Sigmoid colon (tissue), 7 donors: Measurements from ENCODE around the gene LRIT1. TPM values are rescaled to one million over a fixed set of nuclear protein-coding genes. Genes with fewer than 3 reads are reported as not detected.

Source experiments
- DNase-seq: peaks from one replicate; pipeline ENCODE4 v3.0.0-alpha.2; 2019
- H3K27ac ChIP-seq, 4 donors: fragments of 200-600 bp; sonication (generic); one replicate each; pipeline ENCODE4 v1.5.1; 2016 to 2019; ENCODE audit warnings: mild to moderate bottlenecking in 1 of 4
- H3K27me3 ChIP-seq, 3 donors: fragments of 200-600 bp; sonication (generic); one replicate each; pipeline ENCODE4 v1.5.1; 2019; ENCODE audit warnings: mild to moderate bottlenecking in 1 of 3
- H3K36me3 ChIP-seq, 4 donors: fragments of 200-600 bp; sonication (generic); one replicate each; pipeline ENCODE4 v1.5.1; 2016 to 2019
- H3K4me1 ChIP-seq, 4 donors: fragments of 200-600 bp; sonication (generic); one replicate each; pipeline ENCODE4 v1.5.1; 2017 to 2019
- H3K4me3 ChIP-seq, 4 donors: fragments of 200-600 bp; sonication (generic); one replicate each; pipeline ENCODE4 v1.5.1; 2017 to 2019; ENCODE audit warnings: mild to moderate bottlenecking in 2 of 4, moderate library complexity in 1 of 4
- H3K9me3 ChIP-seq, 4 donors: fragments of 200-600 bp in 3 of 4; sonication (generic) in 3 of 4; one replicate each; pipeline versions ENCODE4 v1.5.1 to v1.6.1; 2013 to 2019
- EP300 ChIP-seq, 4 donors: sonication (generic); formaldehyde crosslinking; IDR thresholded peaks; one replicate each; pipeline ENCODE4 v1.6.1; 2017; ENCODE audit warnings: antibody characterized with exemption in 4 of 4
- POLR2A ChIP-seq, 2 donors: fragments of 450-650 bp; IDR thresholded peaks; one replicate each; pipeline ENCODE4 v1.6.1; 2016; ENCODE audit warnings: antibody characterized with exemption in 2 of 2, mild to moderate bottlenecking in 2 of 2, moderate library complexity in 2 of 2
- POLR2AphosphoS5 ChIP-seq, 4 donors: sonication (generic); formaldehyde crosslinking; IDR thresholded peaks; one replicate each; pipeline ENCODE4 v1.6.1; 2017; ENCODE audit warnings: antibody characterized with exemption in 4 of 4
- WGBS, 2 donors: extraction: QIAGEN DNeasy Blood & Tissue Kit; methylation state at CpG; one replicate each; pipeline ENCODE4 v1.1.7; 2013; 5-methylcytosine and 5-hydroxymethylcytosine counted together
- intact Hi-C: fragments of 100-400 bp; cut with DNase I; formaldehyde crosslinking; loops from one replicate; pipeline ENCODE4 v1.15.1; 2023
- polyA plus RNA-seq, 3 donors: library from polyadenylated mRNA; stranded (reverse); fragments of 200-250 nt; gene quantifications; one replicate each; pipeline ENCODE4 v1.2.3, GENCODE V29; 2013
- total RNA-seq, 4 donors: library from RNA; depleted of rRNA; stranded (reverse); fragments of >200 nt; gene quantifications; one replicate each; pipeline ENCODE4 v1.1.0, GENCODE V29; 2016
- TF ChIP-seq, protein P1 (sequence below), 4 experiments: fragments of 450-650 bp in 3 of 4; fragments of 200-600 bp in 1 of 4; IDR thresholded peaks; one replicate each; pipeline ENCODE4 v1.5.1; 2016 to 2019; ENCODE audit warnings: antibody characterized with exemption in 4 of 4, mild to moderate bottlenecking in 3 of 4, moderate library complexity in 2 of 4
- donor health status: healthy with polysubstance abuse.
- donor health status: Bipolar disorder and iron deficiency.
- donor health status: healthy.

Gene LRIT1
- total and polyA plus RNA-seq, 7 donors: not detected

DNA sequence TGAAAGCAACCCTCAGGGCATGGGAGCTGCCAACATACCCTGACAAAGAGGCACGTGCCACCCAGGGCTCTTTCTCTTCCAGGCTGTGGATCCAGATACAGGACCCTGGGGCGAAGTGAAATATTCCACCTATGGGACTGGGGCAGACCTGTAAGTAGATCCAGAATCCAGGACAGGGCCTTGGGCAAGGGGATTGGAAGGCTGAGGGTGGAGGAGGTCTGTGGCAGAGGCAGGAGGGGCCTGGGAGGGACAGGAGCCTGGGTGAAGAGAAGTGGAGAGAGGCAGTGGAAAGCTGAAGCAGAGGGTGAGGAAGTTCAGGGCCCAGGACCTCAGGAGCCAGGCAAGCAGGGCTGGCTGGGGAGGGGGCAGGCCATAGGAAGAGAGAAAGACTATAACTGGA, 29.8 kb downstream of the LRIT1 start:
- WGBS, 2 donors: 81 to 88% methylated on average over 2 of the region's 2 CpGs
- DNase-seq: no peak
- TF ChIP-seq POLR2AphosphoS5 (IDR thresholded peaks at IDR 0.05): no peak
- TF ChIP-seq EP300 (IDR thresholded peaks at IDR 0.05): no peak
- TF ChIP-seq POLR2A (IDR thresholded peaks at IDR 0.05): no peak
- TF ChIP-seq, protein P1, sequence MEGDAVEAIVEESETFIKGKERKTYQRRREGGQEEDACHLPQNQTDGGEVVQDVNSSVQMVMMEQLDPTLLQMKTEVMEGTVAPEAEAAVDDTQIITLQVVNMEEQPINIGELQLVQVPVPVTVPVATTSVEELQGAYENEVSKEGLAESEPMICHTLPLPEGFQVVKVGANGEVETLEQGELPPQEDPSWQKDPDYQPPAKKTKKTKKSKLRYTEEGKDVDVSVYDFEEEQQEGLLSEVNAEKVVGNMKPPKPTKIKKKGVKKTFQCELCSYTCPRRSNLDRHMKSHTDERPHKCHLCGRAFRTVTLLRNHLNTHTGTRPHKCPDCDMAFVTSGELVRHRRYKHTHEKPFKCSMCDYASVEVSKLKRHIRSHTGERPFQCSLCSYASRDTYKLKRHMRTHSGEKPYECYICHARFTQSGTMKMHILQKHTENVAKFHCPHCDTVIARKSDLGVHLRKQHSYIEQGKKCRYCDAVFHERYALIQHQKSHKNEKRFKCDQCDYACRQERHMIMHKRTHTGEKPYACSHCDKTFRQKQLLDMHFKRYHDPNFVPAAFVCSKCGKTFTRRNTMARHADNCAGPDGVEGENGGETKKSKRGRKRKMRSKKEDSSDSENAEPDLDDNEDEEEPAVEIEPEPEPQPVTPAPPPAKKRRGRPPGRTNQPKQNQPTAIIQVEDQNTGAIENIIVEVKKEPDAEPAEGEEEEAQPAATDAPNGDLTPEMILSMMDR (IDR thresholded peaks at IDR 0.05): no peak

GRCh38 chr10:84208023-84208422, 33.3 kb downstream of the LRIT1 start:
- no peaks in the 10 kb centered on the region for H3K27me3 ChIP-seq
- no peak overlapping the region for H3K4me3 ChIP-seq
- no peaks in the 10 kb centered on the region for H3K36me3 ChIP-seq
- WGBS, 2 donors: 88 to 89% methylated on average over 10 of the region's 10 CpGs
- no peaks in the 10 kb centered on the region for H3K9me3 ChIP-seq
- DNase-seq: no peak
- H3K4me1 ChIP-seq: no peaks in the 10 kb centered on the region
- intact Hi-C loops: no loop called here
- no peak overlapping the region for H3K27ac ChIP-seq
- TF ChIP-seq EP300 (IDR thresholded peaks at IDR 0.05): no peak

More for the DNA sequence above, 29.8 kb downstream of the LRIT1 start:
- Histone ChIP-seq H3K27ac (no peak overlapping the region), H3K9me3 (no peaks in the 10 kb centered on the region), H3K4me3 (no peak overlapping the region), H3K36me3 (no peaks in the 10 kb centered on the region), H3K4me1 (no peaks in the 10 kb centered on the region), H3K27me3 (no peaks in the 10 kb centered on the region)
- intact Hi-C loops: no loop called here

- intact Hi-C loops: loop anchor here (2.0 kb wide), 1 partner anchor 57 kb away; no protein-coding TSS in a partner anchor
- DNase-seq: no peak
- no peaks in the 10 kb centered on the region for H3K9me3 ChIP-seq
- peaks cover 0 to 4% (median 0%) of the 10 kb centered on the region in 3 donors for H3K27me3 ChIP-seq
- no peaks in the 10 kb centered on the region for H3K36me3 ChIP-seq
- 48 to 68% methylated on average over 6 of the region's 6 CpGs for WGBS, 2 donors
- H3K4me1 ChIP-seq: no peaks in the 10 kb centered on the region
- TF ChIP-seq, protein P1 (IDR thresholded peaks at IDR 0.05): peak in 1 of 4 experiments; percentile 26
- TF ChIP-seq EP300 (IDR thresholded peaks at IDR 0.05) (no peak), POLR2AphosphoS5 (IDR thresholded peaks at IDR 0.05) (no peak), POLR2A (IDR thresholded peaks at IDR 0.05) (no peak)
- H3K4me3 ChIP-seq: no peak overlapping the region
- no peak overlapping the region for H3K27ac ChIP-seq
Measured at GRCh38 chr10:84205853-84206525, 35.4 kb downstream of the LRIT1 start.

- TF ChIP-seq POLR2A (IDR thresholded peaks at IDR 0.05) (no peak), POLR2AphosphoS5 (IDR thresholded peaks at IDR 0.05) (peak in 1 of 4 donors; percentile 8), EP300 (IDR thresholded peaks at IDR 0.05) (no peak)
- TF ChIP-seq, protein P1 (IDR thresholded peaks at IDR 0.05): peak; percentile 21 to 67 (median 60)
- Histone ChIP-seq H3K4me1 (no peaks in the 10 kb centered on the region), H3K4me3 (no peak overlapping the region), H3K9me3 (no peaks in the 10 kb centered on the region), H3K27ac (no peak overlapping the region), H3K27me3 (peaks cover 0 to 4% (median 0%) of the 10 kb centered on the region in 3 donors), H3K36me3 (no peaks in the 10 kb centered on the region)
- no peak for DNase-seq
- intact Hi-C loops: loop anchor here (2.0 kb wide), 1 partner anchor 56 kb away; no protein-coding TSS in a partner anchor
- WGBS, 2 donors: 32 to 36% methylated on average over 8 of the region's 8 CpGs
Measured at GRCh38 chr10:84205049-84205852, 36.1 kb downstream of the LRIT1 start.

GRCh38 chr10:84204610-84205009, 36.7 kb downstream of the LRIT1 start:
- Histone ChIP-seq H3K36me3 (no peaks in the 10 kb centered on the region), H3K27me3 (peaks cover 0 to 4% (median 0%) of the 10 kb centered on the region in 3 donors), H3K9me3 (no peaks in the 10 kb centered on the region), H3K4me3 (no peak overlapping the region), H3K4me1 (no peaks in the 10 kb centered on the region), H3K27ac (no peak overlapping the region)
- DNase-seq: no peak
- TF ChIP-seq, protein P1 (IDR thresholded peaks at IDR 0.05): no peak
- TF ChIP-seq EP300 (IDR thresholded peaks at IDR 0.05): no peak
- no peak for TF ChIP-seq POLR2AphosphoS5 (IDR thresholded peaks at IDR 0.05)
- TF ChIP-seq POLR2A (IDR thresholded peaks at IDR 0.05): no peak
- 92 to 93% methylated on average over 4 of the region's 4 CpGs for WGBS, 2 donors
- intact Hi-C loops: loop anchor here (2.0 kb wide), 1 partner anchor 56 kb away; no protein-coding TSS in a partner anchor
